SK-N-SH treated with all-trans-retinoic acid at 6 μM for 48 hours (cell line): ENCODE results near the gene PGS1.

Experiments
- BACH2 ChIP-seq: fragments of 250-450 bp; sonication (Bioruptor Pico); IDR thresholded peaks from 2 replicates; pipeline ENCODE4 v1.9.0; 2021; ENCODE audit warnings: mild to moderate bottlenecking, borderline replicate concordance
- CSDC2 ChIP-seq: fragments of 250-450 bp; sonication (Bioruptor Pico); IDR thresholded peaks from 2 replicates; pipeline ENCODE4 v1.5.0; 2020; ENCODE audit warnings: mild to moderate bottlenecking, moderate library complexity
- GLIS3 ChIP-seq: fragments of 250-450 bp; sonication (Bioruptor Pico); IDR thresholded peaks from 2 replicates; pipeline ENCODE4 v1.5.0; 2020; ENCODE audit warnings: mild to moderate bottlenecking, moderate library complexity
- ISL1 ChIP-seq: fragments of 250-450 bp; sonication (Bioruptor Pico); IDR thresholded peaks from 2 replicates; pipeline ENCODE4 v2.1.2; 2022; ENCODE audit warnings: mild to moderate bottlenecking, moderate library complexity
- OSR1 ChIP-seq: fragments of 250-450 bp; sonication (Bioruptor Pico); IDR thresholded peaks from 2 replicates; pipeline ENCODE4 v1.8.0; 2022; ENCODE audit warnings: moderate library complexity, mild to moderate bottlenecking, inconsistent platforms
- SNAI2 ChIP-seq: fragments of 250-450 bp; sonication (Bioruptor Pico); IDR thresholded peaks from 2 replicates; pipeline ENCODE4 v1.5.0; 2020; ENCODE audit warnings: mild to moderate bottlenecking, moderate library complexity

DNA sequence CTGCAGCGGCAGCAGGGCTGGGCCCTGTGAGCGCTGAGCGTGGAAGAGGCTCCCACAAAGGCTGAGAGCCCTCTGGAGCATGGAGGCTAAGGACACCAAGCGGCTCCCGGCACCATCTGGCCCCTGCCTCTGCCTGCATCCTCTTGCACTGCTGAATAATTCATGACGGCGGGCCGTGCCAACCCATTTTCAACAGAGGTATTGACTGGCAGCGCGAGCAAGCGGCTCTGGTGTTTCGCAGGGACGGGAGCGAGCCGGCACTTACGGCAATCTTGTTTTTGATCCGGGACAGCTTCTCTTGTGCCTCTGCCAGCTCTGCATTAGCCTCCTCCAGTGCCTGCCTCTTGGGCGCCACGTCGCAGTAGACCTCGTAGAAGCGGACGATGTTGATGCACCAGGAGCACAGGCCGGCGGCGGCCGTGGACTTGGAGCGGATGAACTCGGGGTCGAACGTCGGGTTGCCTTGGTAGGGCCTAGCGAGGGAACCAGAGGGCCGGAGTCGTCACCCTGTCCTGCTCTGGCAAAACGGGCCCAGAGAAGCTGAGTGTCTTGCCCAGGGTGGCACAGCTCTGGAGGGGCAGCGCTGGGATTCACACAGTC is 80.4 kb downstream of the PGS1 start:
- TF ChIP-seq CSDC2 (CRISPR knock-in tag) (no peak), SNAI2 (CRISPR knock-in tag) (no peak), ISL1 (CRISPR knock-in tag) (no peak), OSR1 (no peak), BACH2 (no peak), GLIS3 (CRISPR knock-in tag) (no peak)
